IMR-90 (cell line): ENCODE results near the gene TFB1M. TPM values are rescaled to one million over a fixed set of nuclear protein-coding genes. Genes with fewer than 3 reads are reported as not detected.

Experiments used
- ATAC-seq: fragments of 200-7000 bp; cut with Tn5 transposase; 2 replicates; pipeline ENCODE4 v1.9.1; 2020; ENCODE audit warnings: low read depth, mild to moderate bottlenecking, moderate library complexity
- BruUV-seq: library from RNA; stranded (reverse); fragments of 400-500 nt; replicated peaks from 2 replicates; lab custom pipeline; 2021; lab: Mats Ljungman, UMichigan
- CTCF ChIA-PET: fragments of 300-600 bp; formaldehyde crosslinking; extraction: SDS; loops from one replicate; lab custom pipeline; 2021; ENCODE audit warnings: antibody characterized with exemption; lab: Yijun Ruan, JAX
- POLR2A ChIA-PET: fragments of 300-600 bp; sonication (Branson Sonifier 250); formaldehyde crosslinking; loops from one replicate; lab custom pipeline; 2022; ENCODE audit warnings: antibody characterized with exemption; ENCODE audit not compliant: unreplicated experiment; lab: Charles Lee
- DNase-seq: peaks from one replicate; pipeline ENCODE4 v3.0.0; 2013
- H2AFZ ChIP-seq: replicated peaks from 2 replicates; pipeline ENCODE3; 2013; ENCODE audit warnings: low read length, mild to moderate bottlenecking; ENCODE audit not compliant: poor library complexity
- H2AK5ac ChIP-seq: 2 replicates; pipeline ENCODE4 v1.6.1; 2013; ENCODE audit warnings: low read depth, low read length, inconsistent platforms
- H2AK9ac ChIP-seq: replicated peaks from 2 replicates; pipeline ENCODE3; 2013; ENCODE audit warnings: mild to moderate bottlenecking, low read depth, low read length, moderate library complexity; ENCODE audit not compliant: poor library complexity
- H2BK120ac ChIP-seq: 2 replicates; pipeline ENCODE4 v1.6.1; 2013; ENCODE audit warnings: low read depth, low read length, inconsistent platforms
- H2BK15ac ChIP-seq: 3 replicates; pipeline ENCODE4 v1.6.1; 2013; ENCODE audit warnings: low read depth, low read length, inconsistent platforms
- H2BK20ac ChIP-seq: 2 replicates; pipeline ENCODE4 v1.6.1; 2013; ENCODE audit warnings: low read depth, mild to moderate bottlenecking, inconsistent platforms, low read length, moderate library complexity
- H2BK5ac ChIP-seq: 2 replicates; pipeline ENCODE4 v1.6.1; 2013; ENCODE audit warnings: mild to moderate bottlenecking, low read depth, low read length, inconsistent platforms; ENCODE audit not compliant: poor library complexity, severe bottlenecking
- H3K14ac ChIP-seq: replicated peaks from 2 replicates; pipeline ENCODE4 v1.6.1; 2013; ENCODE audit warnings: low read depth, low read length, inconsistent platforms
- H3K18ac ChIP-seq: 2 replicates; pipeline ENCODE4 v1.6.1; 2013; ENCODE audit warnings: low read depth, low read length, control low read depth
- H3K23ac ChIP-seq: 2 replicates; pipeline ENCODE4 v1.6.1; 2013; ENCODE audit warnings: low read depth, low read length, inconsistent platforms
- H3K27ac ChIP-seq: 2 replicates; pipeline ENCODE4 v1.5.1; 2013; ENCODE audit warnings: mild to moderate bottlenecking, control low read depth, low read length; ENCODE audit not compliant: insufficient read depth
- H3K27me3 ChIP-seq: 2 replicates; pipeline ENCODE4 v1.6.1; 2013; ENCODE audit warnings: low read length; ENCODE audit not compliant: control insufficient read depth, insufficient read depth
- H3K36me3 ChIP-seq: 2 replicates; pipeline ENCODE4 v1.6.1; 2013; ENCODE audit warnings: low read length, mixed read lengths; ENCODE audit not compliant: control insufficient read depth, insufficient read depth
- H3K4ac ChIP-seq: 2 replicates; pipeline ENCODE4 v1.6.1; 2013; ENCODE audit warnings: low read depth, low read length, inconsistent platforms
- H3K4me1 ChIP-seq: 2 replicates; pipeline ENCODE4 v1.6.1; 2013; ENCODE audit warnings: low read length, mixed read lengths; ENCODE audit not compliant: control insufficient read depth, insufficient read depth
- H3K4me2 ChIP-seq: 2 replicates; pipeline ENCODE4 v1.6.1; 2013; ENCODE audit warnings: low read depth, mild to moderate bottlenecking, control low read depth, low read length, moderate library complexity
- H3K4me3 ChIP-seq: 2 replicates; pipeline ENCODE4 v1.5.1; 2013; ENCODE audit warnings: low read depth, mild to moderate bottlenecking, control low read depth, low read length, moderate library complexity; ENCODE audit not compliant: insufficient read depth
- H3K56ac ChIP-seq: 2 replicates; pipeline ENCODE4 v1.6.1; 2013; ENCODE audit warnings: low read length, inconsistent platforms; ENCODE audit not compliant: insufficient read depth; ENCODE audit errors: extremely low read depth
- H3K79me1 ChIP-seq, 2 experiments: 2 replicates each; pipeline ENCODE4 v1.6.1; 2013; ENCODE audit warnings: low read length in 2 of 2, inconsistent platforms in 1 of 2, low read depth in 1 of 2
- H3K9ac ChIP-seq: 2 replicates; pipeline ENCODE4 v1.6.1; 2013; ENCODE audit warnings: low read depth, low read length, control low read depth
- H3K9me1 ChIP-seq: 2 replicates; pipeline ENCODE4 v1.6.1; 2013; ENCODE audit warnings: low read length, inconsistent platforms; ENCODE audit not compliant: insufficient read depth
- H3K9me3 ChIP-seq: 2 replicates; pipeline ENCODE4 v1.6.1; 2013; ENCODE audit warnings: low read length; ENCODE audit not compliant: control insufficient read depth, insufficient read depth
- H4K20me1 ChIP-seq: 2 replicates; pipeline ENCODE4 v1.6.1; 2013; ENCODE audit warnings: low read length, inconsistent platforms; ENCODE audit not compliant: insufficient read depth
- H4K5ac ChIP-seq: 2 replicates; pipeline ENCODE4 v1.6.1; 2013; ENCODE audit warnings: mild to moderate bottlenecking, low read depth, low read length, control low read depth
- H4K8ac ChIP-seq, 2 experiments: 2 replicates each; pipeline ENCODE4 v1.6.1; 2013; ENCODE audit warnings: low read depth in 2 of 2, low read length in 2 of 2, control low read depth in 1 of 2, inconsistent platforms in 1 of 2
- H4K91ac ChIP-seq: 2 replicates; pipeline ENCODE4 v1.6.1; 2013; ENCODE audit warnings: low read depth, low read length, inconsistent platforms; ENCODE audit not compliant: insufficient read depth
- BHLHE40 ChIP-seq: fragments of 150-350 bp; IDR thresholded peaks from 2 replicates; pipeline ENCODE4 v1.6.1; 2016; ENCODE audit warnings: mild to moderate bottlenecking, low read depth, low read length
- CEBPB ChIP-seq: IDR thresholded peaks from 2 replicates; pipeline ENCODE4 v1.6.1; 2012; ENCODE audit warnings: low read depth, low read length, improper control_type of control experiment
- CHD1 ChIP-seq: IDR thresholded peaks from 2 replicates; pipeline ENCODE4 v1.6.1; 2012; ENCODE audit warnings: low read depth, low read length, improper control_type of control experiment
- FOS ChIP-seq: fragments of 150-350 bp; IDR thresholded peaks from 2 replicates; pipeline ENCODE4 v1.6.1; 2016; ENCODE audit warnings: low read depth, low read length
- MAFK ChIP-seq: IDR thresholded peaks from 2 replicates; pipeline ENCODE4 v1.6.1; 2012; ENCODE audit warnings: low read depth, low read length, improper control_type of control experiment
- MAZ ChIP-seq: IDR thresholded peaks from 2 replicates; pipeline ENCODE4 v1.6.1; 2012; ENCODE audit warnings: low read depth, mild to moderate bottlenecking, low read length, improper control_type of control experiment, moderate library complexity, borderline replicate concordance
- MXI1 ChIP-seq: IDR thresholded peaks from 2 replicates; pipeline ENCODE4 v1.6.1; 2012; ENCODE audit warnings: low read depth, mild to moderate bottlenecking, low read length, moderate library complexity, borderline replicate concordance
- NFE2L2 ChIP-seq: fragments of 150-350 bp; IDR thresholded peaks from 2 replicates; pipeline ENCODE4 v1.6.1; 2016; ENCODE audit warnings: low read depth, mild to moderate bottlenecking, low read length
- POLR2A ChIP-seq: IDR thresholded peaks from 2 replicates; pipeline ENCODE4 v1.6.1; 2012; ENCODE audit warnings: mild to moderate bottlenecking, low read depth, low read length
- RAD21 ChIP-seq: IDR thresholded peaks from 2 replicates; pipeline ENCODE4 v1.6.1; 2012; ENCODE audit warnings: low read length, improper control_type of control experiment
- RCOR1 ChIP-seq: IDR thresholded peaks from 2 replicates; pipeline ENCODE4 v1.6.1; 2012; ENCODE audit warnings: mild to moderate bottlenecking, low read length, improper control_type of control experiment; ENCODE audit not compliant: insufficient replicate concordance
- RFX5 ChIP-seq: IDR thresholded peaks from 2 replicates; pipeline ENCODE4 v1.8.0; 2012; ENCODE audit warnings: low read depth, mild to moderate bottlenecking, low read length, moderate library complexity
- SMC3 ChIP-seq: fragments of 150-350 bp; IDR thresholded peaks from 2 replicates; pipeline ENCODE4 v1.6.1; 2016; ENCODE audit warnings: low read depth, mild to moderate bottlenecking, antibody characterized with exemption, low read length, moderate library complexity
- WGBS, 2 experiments: methylation state at CpG; one replicate each; pipeline versions ENCODE4 v1.1.5 to v1.1.7; 2013; ENCODE audit warnings: missing lambda C conversion rate in 2 of 2; ENCODE audit not compliant: insufficient read length in 1 of 2; ENCODE audit errors: extremely low coverage in 2 of 2; 5-methylcytosine and 5-hydroxymethylcytosine counted together
- dilution Hi-C: fragments of 300-500 bp; cut with HindIII; formaldehyde crosslinking; loops from one replicate; pipeline ENCODE4 v1.14.3; 2018; ENCODE audit warnings: low sequenced_read_pairs; ENCODE audit not compliant: unreplicated experiment
- in situ Hi-C: fragments of 300-500 bp; cut with MboI; formaldehyde crosslinking; loops from 3 replicates; pipeline ENCODE4 v1.14.3; 2019; ENCODE audit warnings: low sequenced_read_pairs, inconsistent platforms, mixed read lengths
- intact Hi-C: fragments of 100-400 bp; cut with micrococcal nuclease; formaldehyde crosslinking; loops from 2 replicates; pipeline ENCODE4 v1.10.0; 2022
- polyA plus RNA-seq, 3 experiments: library from polyadenylated mRNA; depleted of rRNA; stranded (reverse); fragments of >200 nt; gene quantifications; 2 replicates each; pipeline ENCODE4 v1.2.3, GENCODE V29; 2012; ENCODE audit warnings: low replicate concordance in 1 of 3
- total RNA-seq: library from RNA; depleted of rRNA; stranded (reverse); fragments of >200 nt; gene quantifications from 2 replicates; pipeline ENCODE4 v1.2.3, GENCODE V29; 2012
- TF ChIP-seq, protein P1 (sequence below): fragments of 150-350 bp; IDR thresholded peaks from 2 replicates; pipeline ENCODE4 v1.6.1; 2017; ENCODE audit warnings: mild to moderate bottlenecking, antibody characterized with exemption, low read length, low read depth
- TF ChIP-seq, protein P2 (sequence below): conservative IDR thresholded peaks from 2 replicates; pipeline ENCODE4 v1.5.1; 2012; ENCODE audit warnings: mild to moderate bottlenecking, low read depth, low read length, improper control_type of control experiment
- TF ChIP-seq, protein P3 (sequence below): fragments of 150-350 bp; IDR thresholded peaks from 2 replicates; pipeline ENCODE4 v1.6.1; 2016; ENCODE audit warnings: low read depth, mild to moderate bottlenecking, low read length, moderate library complexity, borderline replicate concordance

The TFB1M gene
- total and polyA plus RNA-seq, 2 of the 4 experiments (the other 2 are of a cell fraction): 18.1 to 22.4 TPM

DNA sequence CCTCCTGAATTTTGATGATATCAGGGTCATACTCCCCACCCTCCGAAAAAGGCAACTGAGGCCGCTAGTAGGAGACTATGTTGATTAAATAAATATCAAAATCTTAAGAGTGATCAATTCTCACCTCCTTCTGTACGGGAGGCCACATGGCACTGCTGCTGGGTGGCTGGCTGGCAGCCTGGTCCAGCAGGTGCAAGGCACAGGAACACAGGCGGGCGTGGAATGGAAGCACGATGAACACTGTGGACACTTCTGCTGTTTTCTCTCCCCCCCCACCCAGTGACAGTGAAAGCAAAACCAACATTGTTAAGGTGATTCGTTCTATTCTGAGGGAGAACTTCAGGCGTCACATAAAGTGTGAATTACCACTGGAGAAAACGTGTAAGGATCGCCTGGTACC lies 60.1 kb downstream of the TFB1M start:
- no peak overlapping the region for H3K14ac ChIP-seq
- H2AK5ac ChIP-seq: no peak overlapping the region
- no peak overlapping the region for H3K4ac ChIP-seq
- H3K9me3 ChIP-seq: no peaks in the 10 kb centered on the region
- WGBS, 2 experiments: 100% methylated on average over 5 of the region's 10 CpGs; no CpG with 5 or more reads in 1 of the 2 experiments
- no peak overlapping the region for H4K91ac ChIP-seq
- H3K36me3 ChIP-seq: peaks cover 26% of the 10 kb centered on the region
- TF ChIP-seq, protein P1, sequence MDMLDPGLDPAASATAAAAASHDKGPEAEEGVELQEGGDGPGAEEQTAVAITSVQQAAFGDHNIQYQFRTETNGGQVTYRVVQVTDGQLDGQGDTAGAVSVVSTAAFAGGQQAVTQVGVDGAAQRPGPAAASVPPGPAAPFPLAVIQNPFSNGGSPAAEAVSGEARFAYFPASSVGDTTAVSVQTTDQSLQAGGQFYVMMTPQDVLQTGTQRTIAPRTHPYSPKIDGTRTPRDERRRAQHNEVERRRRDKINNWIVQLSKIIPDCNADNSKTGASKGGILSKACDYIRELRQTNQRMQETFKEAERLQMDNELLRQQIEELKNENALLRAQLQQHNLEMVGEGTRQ: no peak
- TF ChIP-seq RCOR1 (no peak), RAD21 (no peak), POLR2A (no peak), RFX5 (no peak), CEBPB (no peak), MXI1 (no peak), BHLHE40 (no peak), SMC3 (no peak), FOS (no peak), MAFK (no peak), CHD1 (no peak), MAZ (no peak), NFE2L2 (no peak)
- TF ChIP-seq, protein P2, sequence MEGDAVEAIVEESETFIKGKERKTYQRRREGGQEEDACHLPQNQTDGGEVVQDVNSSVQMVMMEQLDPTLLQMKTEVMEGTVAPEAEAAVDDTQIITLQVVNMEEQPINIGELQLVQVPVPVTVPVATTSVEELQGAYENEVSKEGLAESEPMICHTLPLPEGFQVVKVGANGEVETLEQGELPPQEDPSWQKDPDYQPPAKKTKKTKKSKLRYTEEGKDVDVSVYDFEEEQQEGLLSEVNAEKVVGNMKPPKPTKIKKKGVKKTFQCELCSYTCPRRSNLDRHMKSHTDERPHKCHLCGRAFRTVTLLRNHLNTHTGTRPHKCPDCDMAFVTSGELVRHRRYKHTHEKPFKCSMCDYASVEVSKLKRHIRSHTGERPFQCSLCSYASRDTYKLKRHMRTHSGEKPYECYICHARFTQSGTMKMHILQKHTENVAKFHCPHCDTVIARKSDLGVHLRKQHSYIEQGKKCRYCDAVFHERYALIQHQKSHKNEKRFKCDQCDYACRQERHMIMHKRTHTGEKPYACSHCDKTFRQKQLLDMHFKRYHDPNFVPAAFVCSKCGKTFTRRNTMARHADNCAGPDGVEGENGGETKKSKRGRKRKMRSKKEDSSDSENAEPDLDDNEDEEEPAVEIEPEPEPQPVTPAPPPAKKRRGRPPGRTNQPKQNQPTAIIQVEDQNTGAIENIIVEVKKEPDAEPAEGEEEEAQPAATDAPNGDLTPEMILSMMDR: no peak
- TF ChIP-seq, protein P3, sequence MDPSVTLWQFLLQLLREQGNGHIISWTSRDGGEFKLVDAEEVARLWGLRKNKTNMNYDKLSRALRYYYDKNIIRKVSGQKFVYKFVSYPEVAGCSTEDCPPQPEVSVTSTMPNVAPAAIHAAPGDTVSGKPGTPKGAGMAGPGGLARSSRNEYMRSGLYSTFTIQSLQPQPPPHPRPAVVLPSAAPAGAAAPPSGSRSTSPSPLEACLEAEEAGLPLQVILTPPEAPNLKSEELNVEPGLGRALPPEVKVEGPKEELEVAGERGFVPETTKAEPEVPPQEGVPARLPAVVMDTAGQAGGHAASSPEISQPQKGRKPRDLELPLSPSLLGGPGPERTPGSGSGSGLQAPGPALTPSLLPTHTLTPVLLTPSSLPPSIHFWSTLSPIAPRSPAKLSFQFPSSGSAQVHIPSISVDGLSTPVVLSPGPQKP: no peak
- ATAC-seq (no peak), DNase-seq (no peak)
- H3K4me1 ChIP-seq: peaks cover 10% of the 10 kb centered on the region
- H2BK15ac ChIP-seq: no peak overlapping the region
- H4K8ac ChIP-seq: no peak overlapping the region
- H3K56ac ChIP-seq: no peak overlapping the region
- in situ Hi-C loops: loop anchor here (5.0 kb wide), 1 partner anchor 322 kb away; no protein-coding TSS in a partner anchor
- no peak overlapping the region for H3K18ac ChIP-seq
- H3K9me1 ChIP-seq: peaks cover 6% of the 10 kb centered on the region; the same call in 1 of the 2 replicates
- no peak overlapping the region for H2AFZ ChIP-seq
- ChIA-PET CTCF (no interaction called here), POLR2A (no interaction called here)
- no peak overlapping the region for H2BK5ac ChIP-seq
- no peak overlapping the region for H3K27ac ChIP-seq
- H2BK120ac ChIP-seq: no peak overlapping the region
- H3K4me2 ChIP-seq: no peak overlapping the region
- H3K23ac ChIP-seq: no peak overlapping the region
- intact Hi-C loops: no loop called here
- no peak overlapping the region for H2BK20ac ChIP-seq
- H3K4me3 ChIP-seq: no peak overlapping the region
- no peaks in the 10 kb centered on the region for H3K27me3 ChIP-seq
- 0 out of 2 replicates have a peak overlapping the region, but pooled peaks have one; percentile 50 for H4K5ac ChIP-seq
- H3K9ac ChIP-seq: no peak overlapping the region
- H4K20me1 ChIP-seq: no peaks in the 10 kb centered on the region
- no TSS peak for BruUV-seq
- 0 out of 4 replicates have a peak, but pooled peaks cover 4 to 6% of the 10 kb centered on the region in 2 experiments for H3K79me1 ChIP-seq
- H2AK9ac ChIP-seq: no peak overlapping the region
- dilution Hi-C loops: no loop called here
